Mammary epithelial cell (primary cell): ENCODE measurements around the gene NME7.

ENCODE experiments used
- CTCF ChIP-seq, 2 donors: IDR thresholded peaks in 1 of 2; conservative IDR thresholded peaks in 1 of 2; 2 replicates each; pipeline ENCODE4 v1.5.1; 2011 to 2012; ENCODE audit warnings: inconsistent platforms in 2 of 2, low read length in 2 of 2, mild to moderate bottlenecking in 2 of 2, control low read depth in 1 of 2, low read depth in 1 of 2; ENCODE audit not compliant: insufficient read depth in 1 of 2; ENCODE audit errors: extremely low read depth in 1 of 2
- EZH2 ChIP-seq: IDR thresholded peaks from 2 replicates; pipeline ENCODE4 v1.6.1; 2012; ENCODE audit warnings: low read length, inconsistent platforms, borderline replicate concordance

DNA sequence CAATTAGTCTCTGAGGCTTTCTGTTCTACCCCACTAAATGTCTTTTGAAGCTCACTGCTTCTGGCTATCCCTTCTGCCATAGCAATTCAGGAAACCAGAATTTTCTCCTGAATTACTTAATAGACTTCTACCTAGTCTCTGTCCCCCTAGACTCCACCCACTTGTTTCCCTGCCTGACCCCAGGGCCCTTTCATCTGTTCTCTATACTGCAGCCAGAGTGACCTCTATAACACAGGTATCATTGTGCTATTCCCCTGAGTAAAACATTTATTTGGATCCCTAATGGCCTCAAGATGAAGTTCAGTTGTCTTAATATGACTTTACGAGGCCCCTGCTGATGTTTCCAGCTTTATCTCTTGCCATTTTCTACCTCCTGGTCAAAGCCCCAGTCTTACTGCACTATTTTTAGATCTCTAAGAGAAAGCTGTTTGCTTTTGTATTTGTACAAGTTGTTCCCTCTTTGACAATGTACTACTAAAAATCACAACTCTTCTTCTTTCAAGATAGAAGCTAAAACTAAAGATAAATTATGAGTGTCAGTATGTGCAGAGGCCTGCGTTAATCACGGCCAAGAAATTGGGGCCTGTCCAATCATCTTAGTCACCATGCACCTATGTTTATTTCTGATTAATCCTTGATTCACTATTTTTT lies 206.6 kb downstream of the NME7 start:
- TF ChIP-seq CTCF (conservative IDR thresholded peaks at IDR 0.05 in 1 of 2, IDR thresholded peaks at IDR 0.05 in 1 of 2; ENCODE audit: extremely low read depth in 1 of 2, insufficient read depth in 1 of 2, low read depth in 1 of 2, low read length in 2 of 2) = no peak
- TF ChIP-seq EZH2 = no peak
